WTC11 (cell line): ENCODE data around the gene PRTFDC1. TPM values are rescaled to one million over a fixed set of nuclear protein-coding genes. Genes with fewer than 3 reads are reported as not detected.

Experiments
- ATAC-seq: fragments of 200-7000 bp; cut with Tn5 transposase; 2 replicates; pipeline ENCODE4 v1.10.0; 2021; ENCODE audit warnings: mild to moderate bottlenecking, moderate library complexity
- CTCF ChIA-PET: fragments of 300-600 bp; sonication (Branson Sonifier 250); formaldehyde crosslinking; loops from one replicate; lab custom pipeline; 2021; ENCODE audit warnings: antibody characterized with exemption; lab: Charles Lee
- POLR2A ChIA-PET: fragments of 350-600 bp; sonication (Branson Sonifier 250); formaldehyde crosslinking; loops from one replicate; lab custom pipeline; 2021; ENCODE audit warnings: antibody characterized with exemption; lab: Charles Lee
- DNase-seq: peaks from one replicate; pipeline ENCODE4 v3.0.0; 2021; ENCODE audit warnings: low spot score
- H3K27ac Mint-ChIP-seq: 2 replicates; pipeline ENCODE4 v1.8.0; 2021; ENCODE audit warnings: mixed read lengths
- H3K27me3 Mint-ChIP-seq: 2 replicates; pipeline ENCODE4 v1.8.0; 2021; ENCODE audit warnings: low read depth, mild to moderate bottlenecking, moderate library complexity, mixed read lengths
- H3K36me3 Mint-ChIP-seq: 2 replicates; pipeline ENCODE4 v1.8.0; 2021; ENCODE audit warnings: mixed read lengths
- H3K4me1 Mint-ChIP-seq: 2 replicates; pipeline ENCODE4 v1.8.0; 2022; ENCODE audit warnings: mixed read lengths
- H3K4me3 Mint-ChIP-seq: 2 replicates; pipeline ENCODE4 v1.8.0; 2021; ENCODE audit warnings: mild to moderate bottlenecking, moderate library complexity, mixed read lengths
- H3K9me3 Mint-ChIP-seq: 2 replicates; pipeline ENCODE4 v1.8.0; 2021; ENCODE audit warnings: mixed read lengths
- ATF1 ChIP-seq: sonication (generic); formaldehyde crosslinking; IDR thresholded peaks from 2 replicates; pipeline ENCODE4 v1.8.1; 2023; ENCODE audit warnings: mild to moderate bottlenecking, moderate library complexity, missing genetic modification reagents
- FOXK1 ChIP-seq: sonication (generic); formaldehyde crosslinking; IDR thresholded peaks from 2 replicates; pipeline ENCODE4 v1.8.0; 2022; ENCODE audit warnings: mild to moderate bottlenecking, moderate library complexity, missing genetic modification reagents
- FOXP1 ChIP-seq: sonication (generic); formaldehyde crosslinking; IDR thresholded peaks from 2 replicates; pipeline ENCODE4 v1.8.0; 2022; ENCODE audit warnings: missing genetic modification reagents, mild to moderate bottlenecking, moderate library complexity, borderline replicate concordance
- GRHL2 ChIP-seq: fragments of 250-450 bp; sonication (Bioruptor Pico); IDR thresholded peaks from 2 replicates; pipeline ENCODE4 v1.8.0; 2022; ENCODE audit warnings: mild to moderate bottlenecking, moderate library complexity; ENCODE audit not compliant: insufficient replicate concordance, severe bottlenecking
- HMGA2 ChIP-seq: fragments of 250-450 bp; sonication (Bioruptor Pico); IDR thresholded peaks from 2 replicates; pipeline ENCODE4 v1.4.0; 2021; ENCODE audit warnings: mild to moderate bottlenecking, moderate library complexity
- IRF2 ChIP-seq: sonication (generic); formaldehyde crosslinking; IDR thresholded peaks from 2 replicates; pipeline ENCODE4 v1.8.0; 2022; ENCODE audit warnings: low read depth, missing genetic modification reagents, borderline replicate concordance
- NFATC4 ChIP-seq: fragments of 250-450 bp; sonication (Bioruptor Pico); IDR thresholded peaks from 2 replicates; pipeline ENCODE4 v1.9.0; 2021; ENCODE audit warnings: mild to moderate bottlenecking
- SMAD3 ChIP-seq: sonication (generic); formaldehyde crosslinking; IDR thresholded peaks from 2 replicates; pipeline ENCODE4 v1.8.0; 2022; ENCODE audit warnings: missing genetic modification reagents, mild to moderate bottlenecking, borderline replicate concordance
- SP1 ChIP-seq: sonication (generic); formaldehyde crosslinking; conservative IDR thresholded peaks from 2 replicates; pipeline ENCODE4 v1.8.1; 2022; ENCODE audit warnings: missing genetic modification reagents
- TEAD4 ChIP-seq: sonication (generic); formaldehyde crosslinking; IDR thresholded peaks from 2 replicates; pipeline ENCODE4 v1.8.0; 2022; ENCODE audit warnings: mild to moderate bottlenecking, missing genetic modification reagents
- ZNF263 ChIP-seq: sonication (generic); formaldehyde crosslinking; IDR thresholded peaks from 2 replicates; pipeline ENCODE4 v1.8.1; 2022; ENCODE audit warnings: low read depth, mild to moderate bottlenecking, moderate library complexity, missing genetic modification reagents
- ZNF396 ChIP-seq: fragments of 250-450 bp; sonication (Bioruptor Pico); IDR thresholded peaks from 2 replicates; pipeline ENCODE4 v1.8.0; 2021; ENCODE audit warnings: mild to moderate bottlenecking, moderate library complexity, borderline replicate concordance
- ZNF423 ChIP-seq: fragments of 250-450 bp; sonication (Bioruptor Pico); IDR thresholded peaks from 2 replicates; pipeline ENCODE4 v2.1.2; 2022; ENCODE audit warnings: mild to moderate bottlenecking, moderate library complexity
- total RNA-seq: library from RNA; stranded (reverse); gene quantifications from 3 replicates; pipeline ENCODE4 v1.2.3, GENCODE V29; 2021
- TF ChIP-seq, protein P1 (sequence below): fragments of 250-450 bp; sonication (Bioruptor Pico); IDR thresholded peaks from 2 replicates; pipeline ENCODE4 v2.1.2; 2022; ENCODE audit warnings: mild to moderate bottlenecking, moderate library complexity
- TF ChIP-seq, protein P2 (sequence below): sonication (generic); formaldehyde crosslinking; IDR thresholded peaks from 2 replicates; pipeline ENCODE4 v1.8.0; 2022; ENCODE audit warnings: missing genetic modification reagents
- TF ChIP-seq, protein P3 (sequence below): sonication (generic); formaldehyde crosslinking; IDR thresholded peaks from 2 replicates; pipeline ENCODE4 v1.8.1; 2023; ENCODE audit warnings: mild to moderate bottlenecking, missing genetic modification reagents, moderate library complexity
- TF ChIP-seq, protein P4 (sequence below): sonication (generic); formaldehyde crosslinking; IDR thresholded peaks from 2 replicates; pipeline ENCODE4 v1.8.0; 2023; ENCODE audit warnings: mild to moderate bottlenecking, missing genetic modification reagents
- TF ChIP-seq, protein P5 (sequence below): fragments of 250-450 bp; sonication (Bioruptor Pico); IDR thresholded peaks from 2 replicates; pipeline ENCODE4 v1.9.0; 2021; ENCODE audit warnings: moderate library complexity, mild to moderate bottlenecking, inconsistent platforms, borderline replicate concordance
- TF ChIP-seq, protein P6 (sequence below): sonication (generic); formaldehyde crosslinking; IDR thresholded peaks from 2 replicates; pipeline ENCODE4 v1.8.0; 2022; ENCODE audit warnings: mild to moderate bottlenecking, missing genetic modification reagents

Gene PRTFDC1
- total RNA-seq, 1 experiment from 2014 or later = 6.1 TPM

DNA sequence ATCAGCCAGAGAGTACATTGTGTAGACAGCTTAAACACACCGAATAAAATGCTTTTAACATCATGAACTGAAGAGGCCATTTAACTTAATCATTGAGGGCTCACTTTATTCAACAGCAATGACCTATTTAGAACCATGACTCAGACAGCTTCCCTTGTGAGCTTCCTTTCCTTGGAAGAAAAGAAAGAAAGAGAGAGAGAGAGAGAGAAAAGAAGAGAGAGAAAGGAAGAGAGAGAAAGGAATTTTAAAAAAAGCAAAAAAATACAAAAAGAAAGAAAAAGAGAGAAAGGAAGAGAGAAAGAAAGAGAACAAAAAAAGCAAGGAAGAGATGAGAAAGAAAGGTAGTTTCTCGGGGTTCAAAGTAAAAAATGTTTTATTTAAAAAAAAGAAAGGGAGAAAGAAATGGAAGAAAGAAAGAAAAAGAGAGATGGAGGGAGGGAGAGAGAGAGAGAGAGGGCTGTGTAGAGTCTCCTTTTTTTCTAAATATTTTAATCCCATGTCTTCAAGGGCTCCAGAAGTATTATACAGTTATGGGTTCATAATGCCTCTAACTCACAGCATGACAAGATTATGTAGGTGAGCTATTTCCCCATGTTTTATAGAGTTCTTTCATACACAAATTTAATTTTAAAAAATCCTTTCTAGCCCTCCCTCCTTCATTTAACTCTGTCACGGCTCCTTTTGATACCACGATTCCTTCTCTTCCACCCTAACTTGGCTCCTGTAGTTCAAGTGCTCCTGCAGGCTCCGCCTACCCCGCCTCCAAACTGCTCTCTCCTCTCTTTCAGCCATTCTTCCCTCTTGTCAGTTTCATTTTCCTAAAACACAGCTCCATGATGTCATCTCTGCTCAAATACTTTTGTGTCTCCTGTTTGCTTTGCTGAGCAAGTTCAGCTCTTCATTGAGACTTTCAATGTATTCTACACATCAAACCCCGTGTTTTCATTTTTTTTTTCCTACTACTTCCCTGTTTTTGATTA, 85.5 kb downstream of the PRTFDC1 start:
- H3K9me3 Mint-ChIP-seq = peaks cover 9% of the 10 kb centered on the region
- POLR2A ChIA-PET = interaction anchor here (1.0 kb wide), 1 partner anchor 9 kb away, joined by 3 read pairs; no protein-coding TSS in a partner anchor
- DNase-seq (peak; percentile 13), ATAC-seq (peak; percentile 80)
- no peak overlapping the region for H3K27ac Mint-ChIP-seq
- H3K27me3 Mint-ChIP-seq = no peaks in the 10 kb centered on the region
- TF ChIP-seq, protein P1, sequence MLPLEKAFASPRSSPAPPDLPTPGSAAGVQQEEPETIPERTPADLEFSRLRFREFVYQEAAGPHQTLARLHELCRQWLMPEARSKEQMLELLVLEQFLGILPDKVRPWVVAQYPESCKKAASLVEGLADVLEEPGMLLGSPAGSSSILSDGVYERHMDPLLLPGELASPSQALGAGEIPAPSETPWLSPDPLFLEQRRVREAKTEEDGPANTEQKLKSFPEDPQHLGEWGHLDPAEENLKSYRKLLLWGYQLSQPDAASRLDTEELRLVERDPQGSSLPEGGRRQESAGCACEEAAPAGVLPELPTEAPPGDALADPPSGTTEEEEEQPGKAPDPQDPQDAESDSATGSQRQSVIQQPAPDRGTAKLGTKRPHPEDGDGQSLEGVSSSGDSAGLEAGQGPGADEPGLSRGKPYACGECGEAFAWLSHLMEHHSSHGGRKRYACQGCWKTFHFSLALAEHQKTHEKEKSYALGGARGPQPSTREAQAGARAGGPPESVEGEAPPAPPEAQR (CRISPR knock-in tag) = no peak
- TF ChIP-seq ZNF423 (CRISPR knock-in tag) (no peak), ZNF396 (no peak), NFATC4 (CRISPR knock-in tag) (no peak), ATF1 (no peak), HMGA2 (CRISPR knock-in tag) (no peak), FOXP1 (CRISPR knock-in tag) (no peak), FOXK1 (CRISPR knock-in tag) (no peak), SMAD3 (CRISPR knock-in tag) (no peak), ZNF263 (CRISPR knock-in tag) (no peak), GRHL2 (no peak), TEAD4 (CRISPR knock-in tag) (no peak), SP1 (CRISPR knock-in tag) (no peak), IRF2 (CRISPR knock-in tag) (no peak)
- TF ChIP-seq, protein P2, sequence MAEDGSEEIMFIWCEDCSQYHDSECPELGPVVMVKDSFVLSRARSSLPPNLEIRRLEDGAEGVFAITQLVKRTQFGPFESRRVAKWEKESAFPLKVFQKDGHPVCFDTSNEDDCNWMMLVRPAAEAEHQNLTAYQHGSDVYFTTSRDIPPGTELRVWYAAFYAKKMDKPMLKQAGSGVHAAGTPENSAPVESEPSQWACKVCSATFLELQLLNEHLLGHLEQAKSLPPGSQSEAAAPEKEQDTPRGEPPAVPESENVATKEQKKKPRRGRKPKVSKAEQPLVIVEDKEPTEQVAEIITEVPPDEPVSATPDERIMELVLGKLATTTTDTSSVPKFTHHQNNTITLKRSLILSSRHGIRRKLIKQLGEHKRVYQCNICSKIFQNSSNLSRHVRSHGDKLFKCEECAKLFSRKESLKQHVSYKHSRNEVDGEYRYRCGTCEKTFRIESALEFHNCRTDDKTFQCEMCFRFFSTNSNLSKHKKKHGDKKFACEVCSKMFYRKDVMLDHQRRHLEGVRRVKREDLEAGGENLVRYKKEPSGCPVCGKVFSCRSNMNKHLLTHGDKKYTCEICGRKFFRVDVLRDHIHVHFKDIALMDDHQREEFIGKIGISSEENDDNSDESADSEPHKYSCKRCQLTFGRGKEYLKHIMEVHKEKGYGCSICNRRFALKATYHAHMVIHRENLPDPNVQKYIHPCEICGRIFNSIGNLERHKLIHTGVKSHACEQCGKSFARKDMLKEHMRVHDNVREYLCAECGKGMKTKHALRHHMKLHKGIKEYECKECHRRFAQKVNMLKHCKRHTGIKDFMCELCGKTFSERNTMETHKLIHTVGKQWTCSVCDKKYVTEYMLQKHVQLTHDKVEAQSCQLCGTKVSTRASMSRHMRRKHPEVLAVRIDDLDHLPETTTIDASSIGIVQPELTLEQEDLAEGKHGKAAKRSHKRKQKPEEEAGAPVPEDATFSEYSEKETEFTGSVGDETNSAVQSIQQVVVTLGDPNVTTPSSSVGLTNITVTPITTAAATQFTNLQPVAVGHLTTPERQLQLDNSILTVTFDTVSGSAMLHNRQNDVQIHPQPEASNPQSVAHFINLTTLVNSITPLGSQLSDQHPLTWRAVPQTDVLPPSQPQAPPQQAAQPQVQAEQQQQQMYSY = no peak
- TF ChIP-seq, protein P3, sequence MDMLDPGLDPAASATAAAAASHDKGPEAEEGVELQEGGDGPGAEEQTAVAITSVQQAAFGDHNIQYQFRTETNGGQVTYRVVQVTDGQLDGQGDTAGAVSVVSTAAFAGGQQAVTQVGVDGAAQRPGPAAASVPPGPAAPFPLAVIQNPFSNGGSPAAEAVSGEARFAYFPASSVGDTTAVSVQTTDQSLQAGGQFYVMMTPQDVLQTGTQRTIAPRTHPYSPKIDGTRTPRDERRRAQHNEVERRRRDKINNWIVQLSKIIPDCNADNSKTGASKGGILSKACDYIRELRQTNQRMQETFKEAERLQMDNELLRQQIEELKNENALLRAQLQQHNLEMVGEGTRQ (CRISPR knock-in tag) = no peak
- TF ChIP-seq, protein P4, sequence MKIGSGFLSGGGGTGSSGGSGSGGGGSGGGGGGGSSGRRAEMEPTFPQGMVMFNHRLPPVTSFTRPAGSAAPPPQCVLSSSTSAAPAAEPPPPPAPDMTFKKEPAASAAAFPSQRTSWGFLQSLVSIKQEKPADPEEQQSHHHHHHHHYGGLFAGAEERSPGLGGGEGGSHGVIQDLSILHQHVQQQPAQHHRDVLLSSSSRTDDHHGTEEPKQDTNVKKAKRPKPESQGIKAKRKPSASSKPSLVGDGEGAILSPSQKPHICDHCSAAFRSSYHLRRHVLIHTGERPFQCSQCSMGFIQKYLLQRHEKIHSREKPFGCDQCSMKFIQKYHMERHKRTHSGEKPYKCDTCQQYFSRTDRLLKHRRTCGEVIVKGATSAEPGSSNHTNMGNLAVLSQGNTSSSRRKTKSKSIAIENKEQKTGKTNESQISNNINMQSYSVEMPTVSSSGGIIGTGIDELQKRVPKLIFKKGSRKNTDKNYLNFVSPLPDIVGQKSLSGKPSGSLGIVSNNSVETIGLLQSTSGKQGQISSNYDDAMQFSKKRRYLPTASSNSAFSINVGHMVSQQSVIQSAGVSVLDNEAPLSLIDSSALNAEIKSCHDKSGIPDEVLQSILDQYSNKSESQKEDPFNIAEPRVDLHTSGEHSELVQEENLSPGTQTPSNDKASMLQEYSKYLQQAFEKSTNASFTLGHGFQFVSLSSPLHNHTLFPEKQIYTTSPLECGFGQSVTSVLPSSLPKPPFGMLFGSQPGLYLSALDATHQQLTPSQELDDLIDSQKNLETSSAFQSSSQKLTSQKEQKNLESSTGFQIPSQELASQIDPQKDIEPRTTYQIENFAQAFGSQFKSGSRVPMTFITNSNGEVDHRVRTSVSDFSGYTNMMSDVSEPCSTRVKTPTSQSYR (CRISPR knock-in tag) = no peak
- TF ChIP-seq, protein P5, sequence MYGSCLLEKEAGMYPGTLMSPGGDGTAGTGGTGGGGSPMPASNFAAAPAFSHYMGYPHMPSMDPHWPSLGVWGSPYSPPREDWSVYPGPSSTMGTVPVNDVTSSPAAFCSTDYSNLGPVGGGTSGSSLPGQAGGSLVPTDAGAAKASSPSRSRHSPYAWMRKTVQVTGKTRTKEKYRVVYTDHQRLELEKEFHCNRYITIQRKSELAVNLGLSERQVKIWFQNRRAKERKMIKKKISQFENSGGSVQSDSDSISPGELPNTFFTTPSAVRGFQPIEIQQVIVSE (CRISPR knock-in tag) = no peak
- TF ChIP-seq, protein P6, sequence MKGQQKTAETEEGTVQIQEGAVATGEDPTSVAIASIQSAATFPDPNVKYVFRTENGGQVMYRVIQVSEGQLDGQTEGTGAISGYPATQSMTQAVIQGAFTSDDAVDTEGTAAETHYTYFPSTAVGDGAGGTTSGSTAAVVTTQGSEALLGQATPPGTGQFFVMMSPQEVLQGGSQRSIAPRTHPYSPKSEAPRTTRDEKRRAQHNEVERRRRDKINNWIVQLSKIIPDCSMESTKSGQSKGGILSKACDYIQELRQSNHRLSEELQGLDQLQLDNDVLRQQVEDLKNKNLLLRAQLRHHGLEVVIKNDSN = no peak
- TF ChIP-seq, all 79 proteins: peak for 0
- Mint-ChIP-seq H3K4me3 (no peak overlapping the region), H3K36me3 (peaks cover 8% of the 10 kb centered on the region), H3K4me1 (peaks cover 21% of the 10 kb centered on the region)
- CTCF ChIA-PET = interaction anchor here (2.2 kb wide), 1 partner anchor 315 kb away, joined by 5 read pairs; no protein-coding TSS in a partner anchor
